Right lobe of liver (tissue), 4 donors: ENCODE data around the gene AP5Z1.

Experiments
- CTCF ChIP-seq, 4 donors: fragments of 200-600 bp in 3 of 4; fragments of 450-650 bp in 1 of 4; IDR thresholded peaks; one replicate each; pipeline versions ENCODE4 v1.5.1 to v1.8.0; 2016 to 2022; ENCODE audit warnings: antibody characterized with exemption in 4 of 4, mild to moderate bottlenecking in 2 of 4
- POLR2A ChIP-seq: fragments of 450-650 bp; IDR thresholded peaks from one replicate; pipeline ENCODE4 v1.6.1; 2017; ENCODE audit warnings: antibody characterized with exemption, mild to moderate bottlenecking
- donor health status: DM: no; HTN: no; CAD: no.
- donor health status: DM: no; HTN: no; CAD: no.
- donor health status: DM: no; HTN: yes; CAD: no.

DNA sequence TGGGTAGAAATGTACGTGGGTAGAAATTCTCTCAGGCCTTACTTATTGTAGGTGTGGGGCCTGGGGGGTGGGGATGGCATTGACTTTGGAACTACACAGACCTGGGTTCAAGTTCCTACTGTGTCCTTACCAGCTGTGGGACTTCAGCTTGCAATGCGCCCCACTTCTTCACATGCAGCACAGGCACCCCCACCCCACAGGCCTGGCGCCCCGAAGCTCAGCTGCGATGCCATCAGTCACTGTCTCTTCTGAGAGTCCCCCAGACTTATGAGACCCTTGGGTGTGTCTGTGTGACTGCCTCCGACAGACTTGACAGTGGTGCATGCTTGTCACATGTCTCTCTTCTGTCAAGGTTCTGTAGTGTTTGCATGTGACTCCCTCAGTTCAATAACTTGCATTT is 3.1 kb upstream of the AP5Z1 start:
- no peak for TF ChIP-seq CTCF (IDR thresholded peaks at IDR 0.05)
- no peak for TF ChIP-seq POLR2A
